Mesenchymal stem cell (in vitro differentiated cells and primary cell): ENCODE measurements around the gene PER2.
A peak's percentile ranks its signal among the peaks of the same experiment; 100 is the strongest.
"Not testable (repeated sequence)": the region's sequence is repeated elsewhere in the genome, so short reads cannot be mapped to it uniquely, and the experiment has no call there.

ENCODE experiments used
- DNase-seq: peaks from one replicate; pipeline ENCODE4 v3.0.0-alpha.2; 2013
- H2AFZ ChIP-seq: one replicate; pipeline ENCODE4 v1.6.1; 2013; ENCODE audit warnings: low read depth, mild to moderate bottlenecking, control low read depth, inconsistent platforms, low read length, moderate library complexity
- H2AK5ac ChIP-seq: 2 replicates; pipeline ENCODE4 v1.6.1; 2013; ENCODE audit warnings: low read length, moderate library complexity, mild to moderate bottlenecking, inconsistent platforms; ENCODE audit not compliant: severe bottlenecking
- H2BK120ac ChIP-seq: one replicate; pipeline ENCODE4 v1.6.1; 2013; ENCODE audit warnings: low read depth, mild to moderate bottlenecking, inconsistent platforms, low read length, moderate library complexity
- H2BK12ac ChIP-seq, 2 experiments: one replicate each; pipeline ENCODE4 v1.6.1; 2013; ENCODE audit warnings: inconsistent platforms in 2 of 2, low read length in 2 of 2, mild to moderate bottlenecking in 2 of 2, moderate library complexity in 2 of 2, control low read depth in 1 of 2
- H2BK15ac ChIP-seq: one replicate; pipeline ENCODE4 v1.6.1; 2013; ENCODE audit warnings: mild to moderate bottlenecking, low read depth, inconsistent platforms; ENCODE audit not compliant: poor library complexity, severe bottlenecking
- H2BK5ac ChIP-seq: 2 replicates; pipeline ENCODE4 v1.6.1; 2013; ENCODE audit warnings: low read depth, mild to moderate bottlenecking, low read length, control low read depth, inconsistent platforms; ENCODE audit not compliant: poor library complexity, severe bottlenecking
- H3K14ac ChIP-seq, 2 experiments: one replicate each; pipeline ENCODE4 v1.6.1; 2013; ENCODE audit warnings: inconsistent platforms in 2 of 2, low read length in 2 of 2, control low read depth in 1 of 2, mild to moderate bottlenecking in 1 of 2, moderate library complexity in 1 of 2
- H3K18ac ChIP-seq, 2 experiments: one replicate each; pipeline ENCODE4 v1.6.1; 2013; ENCODE audit warnings: inconsistent platforms in 2 of 2, low read length in 2 of 2, control low read depth in 1 of 2, low read depth in 1 of 2, mild to moderate bottlenecking in 1 of 2
- H3K23ac ChIP-seq, 2 experiments: one replicate each; pipeline ENCODE4 v1.6.1; 2013; ENCODE audit warnings: inconsistent platforms in 2 of 2, low read length in 2 of 2, mild to moderate bottlenecking in 2 of 2, moderate library complexity in 2 of 2, control low read depth in 1 of 2
- H3K27ac ChIP-seq: 2 replicates; pipeline ENCODE4 v1.5.1; 2013; ENCODE audit warnings: mild to moderate bottlenecking, moderate library complexity, low read length, control low read depth, inconsistent platforms; ENCODE audit not compliant: poor library complexity, severe bottlenecking
- H3K27me3 ChIP-seq, 2 experiments: 2 replicates each; pipeline versions ENCODE4 v1.6.1 to v1.7.0; 2013; ENCODE audit warnings: low read length in 2 of 2, mild to moderate bottlenecking in 2 of 2, moderate library complexity in 2 of 2, control low read depth in 1 of 2, inconsistent platforms in 1 of 2; ENCODE audit not compliant: control insufficient read depth in 1 of 2, insufficient read depth in 1 of 2
- H3K36me3 ChIP-seq, 2 experiments: 2 replicates each; pipeline versions ENCODE4 v1.6.1 to v1.7.0; 2013; ENCODE audit warnings: low read length in 2 of 2, control low read depth in 1 of 2, inconsistent platforms in 1 of 2, low read depth in 1 of 2, mild to moderate bottlenecking in 1 of 2; ENCODE audit not compliant: insufficient read depth in 2 of 2, control insufficient read depth in 1 of 2
- H3K4ac ChIP-seq, 2 experiments: one replicate each; pipeline ENCODE4 v1.6.1; 2013; ENCODE audit warnings: inconsistent platforms in 2 of 2, low read length in 2 of 2, mild to moderate bottlenecking in 2 of 2, moderate library complexity in 2 of 2, control low read depth in 1 of 2, low read depth in 1 of 2
- H3K4me1 ChIP-seq: 2 replicates; pipeline ENCODE4 v1.6.1; 2013; ENCODE audit warnings: low read depth, low read length, control low read depth; ENCODE audit not compliant: control insufficient read depth, insufficient read depth
- H3K4me2 ChIP-seq: 2 replicates; pipeline ENCODE4 v1.6.1; 2013; ENCODE audit warnings: low read length, mild to moderate bottlenecking, inconsistent platforms; ENCODE audit not compliant: poor library complexity, severe bottlenecking
- H3K4me3 ChIP-seq, 2 experiments: 2 replicates each; pipeline versions ENCODE4 v1.5.1 to v1.7.0; 2013; ENCODE audit warnings: low read length in 2 of 2, mild to moderate bottlenecking in 2 of 2, control low read depth in 1 of 2, low read depth in 1 of 2; ENCODE audit not compliant: insufficient read depth in 1 of 2
- H3K79me1 ChIP-seq: replicated peaks from 2 replicates; pipeline ENCODE4 v1.6.1; 2013; ENCODE audit warnings: mild to moderate bottlenecking, control low read depth, low read length, inconsistent platforms; ENCODE audit not compliant: poor library complexity, severe bottlenecking
- H3K9ac ChIP-seq: 2 replicates; pipeline ENCODE4 v1.7.0; 2013; ENCODE audit warnings: mild to moderate bottlenecking, low read length, moderate library complexity
- H3K9me3 ChIP-seq: 2 replicates; pipeline ENCODE4 v1.7.0; 2013; ENCODE audit warnings: mild to moderate bottlenecking, low read length; ENCODE audit not compliant: control insufficient read depth
- H4K8ac ChIP-seq: one replicate; pipeline ENCODE4 v1.6.1; 2013; ENCODE audit warnings: inconsistent platforms, mild to moderate bottlenecking, low read length, moderate library complexity
- H4K91ac ChIP-seq: one replicate; pipeline ENCODE4 v1.6.1; 2013; ENCODE audit warnings: mild to moderate bottlenecking, low read length, inconsistent platforms
- WGBS: methylation state at CpG from one replicate; pipeline ENCODE4 v1.1.7; 2013; ENCODE audit warnings: mixed read lengths; 5-methylcytosine and 5-hydroxymethylcytosine counted together

The PER2 gene

GRCh38 chr2:238335591-238335990, 47.2 kb upstream of the PER2 start:
- H2BK12ac ChIP-seq = not testable (repeated sequence)

GRCh38 chr2:238334885-238335284, 46.5 kb upstream of the PER2 start:
- Histone ChIP-seq H3K14ac (no peak overlapping the region), H2BK15ac (no peak overlapping the region), H3K4me2 (no peak overlapping the region)

More at GRCh38 chr2:238335591-238335990, 47.2 kb upstream of the PER2 start:
- not testable (repeated sequence) for H3K4me3 ChIP-seq, H4K91ac ChIP-seq, H3K4me2 ChIP-seq, H3K9ac ChIP-seq, H2BK120ac ChIP-seq, H3K23ac ChIP-seq, H3K18ac ChIP-seq, H3K9me3 ChIP-seq, H2AFZ ChIP-seq, H3K4ac ChIP-seq, H3K4me1 ChIP-seq, H3K14ac ChIP-seq, H2BK5ac ChIP-seq, H4K8ac ChIP-seq, H2AK5ac ChIP-seq, DNase-seq, H3K27ac ChIP-seq, H3K27me3 ChIP-seq, H2BK15ac ChIP-seq
- WGBS = 100% methylated on average over 4 of the region's 8 CpGs
- H3K79me1 ChIP-seq = peaks cover 32% of the 10 kb centered on the region
- H3K36me3 ChIP-seq = peaks cover 27 to 49% of the 10 kb centered on the region in 2 experiments

DNA sequence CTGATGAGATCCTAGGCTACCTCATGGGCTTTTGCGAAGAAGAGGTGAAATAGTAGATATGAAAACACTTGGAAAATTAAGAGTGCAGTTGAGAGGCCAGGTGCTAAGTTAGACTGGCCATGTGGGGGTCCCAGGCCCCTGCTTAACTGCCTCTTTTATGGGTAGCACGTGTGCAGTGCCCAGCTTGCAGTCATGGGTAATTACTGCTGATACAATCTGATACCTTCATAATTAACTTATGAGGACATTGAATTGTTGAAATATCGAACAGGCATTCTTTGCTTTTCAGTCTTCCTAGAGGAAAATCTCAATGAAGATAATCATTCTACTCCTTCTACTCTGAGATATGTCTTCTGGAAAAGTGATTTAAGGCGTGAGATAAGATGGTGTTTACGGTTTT, 43.5 kb upstream of the PER2 start:
- WGBS = 94% methylated on average over 4 of the region's 5 CpGs
- H2BK12ac ChIP-seq = no peak overlapping the region
- DNase-seq = no peak
- H2AK5ac ChIP-seq = no peak overlapping the region
- H2BK120ac ChIP-seq = no peak overlapping the region
- H3K27me3 ChIP-seq = no peaks in the 10 kb centered on the region
- no peak overlapping the region for H3K27ac ChIP-seq
- H2BK15ac ChIP-seq = no peak overlapping the region
- no peak overlapping the region for H2AFZ ChIP-seq
- no peak overlapping the region for H3K4ac ChIP-seq
- peaks cover 3% of the 10 kb centered on the region for H3K4me1 ChIP-seq
- H3K18ac ChIP-seq = no peak overlapping the region
- H4K8ac ChIP-seq = no peak overlapping the region
- H3K4me2 ChIP-seq = no peak overlapping the region
- no peak overlapping the region for H3K4me3 ChIP-seq
- no peak overlapping the region for H3K14ac ChIP-seq
- no peak overlapping the region for H3K9ac ChIP-seq
- peaks cover 32% of the 10 kb centered on the region for H3K79me1 ChIP-seq
- H3K9me3 ChIP-seq = no peaks in the 10 kb centered on the region
- H3K23ac ChIP-seq = no peak overlapping the region
- H2BK5ac ChIP-seq = no peak overlapping the region
- peaks cover 29 to 63% of the 10 kb centered on the region in 2 experiments for H3K36me3 ChIP-seq
- H4K91ac ChIP-seq = no peak overlapping the region

More at GRCh38 chr2:238334885-238335284, 46.5 kb upstream of the PER2 start:
- H3K9me3 ChIP-seq = no peaks in the 10 kb centered on the region
- H4K8ac ChIP-seq = no peak overlapping the region
- H3K18ac ChIP-seq = no peak overlapping the region
- no peak overlapping the region for H2BK120ac ChIP-seq
- WGBS = 91% methylated on average over 6 of the region's 6 CpGs
- H3K9ac ChIP-seq = no peak overlapping the region
- H3K27ac ChIP-seq = no peak overlapping the region
- H3K4me3 ChIP-seq = no peak overlapping the region
- H3K79me1 ChIP-seq = peaks cover 38% of the 10 kb centered on the region
- no peak overlapping the region for H4K91ac ChIP-seq
- no peaks in the 10 kb centered on the region for H3K27me3 ChIP-seq
- no peak overlapping the region for H2AFZ ChIP-seq
- H3K4ac ChIP-seq = no peak overlapping the region
- no peak overlapping the region for H2BK5ac ChIP-seq
- H2BK12ac ChIP-seq = no peak overlapping the region
- peaks cover 33 to 56% of the 10 kb centered on the region in 2 experiments for H3K36me3 ChIP-seq
- peaks cover 6% of the 10 kb centered on the region for H3K4me1 ChIP-seq
- no peak for DNase-seq
- no peak overlapping the region for H2AK5ac ChIP-seq
- no peak overlapping the region for H3K23ac ChIP-seq

DNA sequence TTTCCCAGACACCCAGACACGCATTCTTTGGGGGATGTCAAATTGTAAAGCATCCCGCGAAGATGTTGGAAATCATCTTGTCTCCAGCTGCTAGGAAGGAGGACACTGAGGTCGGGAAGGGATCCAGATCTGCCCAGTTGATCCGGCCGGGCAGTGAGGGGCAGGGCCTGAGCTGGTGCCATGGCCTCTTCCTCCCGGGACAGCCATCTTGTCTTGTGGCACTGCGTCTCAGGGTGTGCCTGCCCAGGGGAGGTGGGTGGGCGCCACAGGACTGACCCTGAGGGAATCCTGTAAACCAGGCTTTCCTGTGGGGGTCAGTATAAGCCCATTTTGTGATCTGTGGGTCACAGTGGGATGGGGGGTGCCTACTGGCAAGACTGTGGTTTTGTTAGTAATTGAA, 42.0 kb upstream of the PER2 start:
- no peaks in the 10 kb centered on the region for H3K27me3 ChIP-seq
- peaks cover 38 to 58% of the 10 kb centered on the region in 2 experiments for H3K36me3 ChIP-seq
- H3K4me2 ChIP-seq = no peak overlapping the region
- no peak overlapping the region for H3K9ac ChIP-seq
- H2BK5ac ChIP-seq = no peak overlapping the region
- peaks cover 39% of the 10 kb centered on the region for H3K79me1 ChIP-seq
- peak overlapping the region in 1 of 2 experiments; percentile 21 for H3K4ac ChIP-seq
- H2AFZ ChIP-seq = no peak overlapping the region
- H3K23ac ChIP-seq = no peak overlapping the region
- no peaks in the 10 kb centered on the region for H3K4me1 ChIP-seq
- no peak overlapping the region for H2BK120ac ChIP-seq
- H4K8ac ChIP-seq = no peak overlapping the region
- H3K27ac ChIP-seq = no peak overlapping the region
- H2BK15ac ChIP-seq = no peak overlapping the region
- no peaks in the 10 kb centered on the region for H3K9me3 ChIP-seq
- 93% methylated on average over 9 of the region's 9 CpGs for WGBS
- H4K91ac ChIP-seq = no peak overlapping the region
- no peak overlapping the region for H2AK5ac ChIP-seq
- no peak overlapping the region for H3K4me3 ChIP-seq
- DNase-seq = no peak
- H3K18ac ChIP-seq = no peak overlapping the region
- no peak overlapping the region for H3K14ac ChIP-seq
- H2BK12ac ChIP-seq = no peak overlapping the region
